ENCODE results near the gene CFAP410. TPM values are rescaled to one million over a fixed set of nuclear protein-coding genes. Genes with fewer than 3 reads are reported as not detected.

The CFAP410 gene
- total and polyA plus RNA-seq, 2 of the 13 experiments (the other 11 are each of a cell fraction or from before 2014, with no cell fraction given): 8.0 to 20.1 TPM

GRCh38 chr21:44299458-44300261, 39.5 kb downstream of the CFAP410 start, which contains the start of gene PFKL (continued):
- TF ChIP-seq ZNF276 (CRISPR knock-in tag; IDR thresholded peaks at IDR 0.05; ENCODE audit: low read depth): peak; percentile 88; the same call in 1 of the 2 replicates
- TF ChIP-seq NRL (CRISPR knock-in tag; IDR thresholded peaks at IDR 0.05; ENCODE audit: borderline replicate concordance): peak; percentile 80
- peak; percentile 39; the same call in 1 of the 2 replicates for TF ChIP-seq STAT5B (CRISPR knock-in tag; IDR thresholded peaks at IDR 0.05)
- no peak for TF ChIP-seq KDM4B (CRISPR knock-in tag; IDR thresholded peaks at IDR 0.05)
- TF ChIP-seq ZNF777 (CRISPR knock-in tag; IDR thresholded peaks at IDR 0.05): peak; percentile 89
- TF ChIP-seq ARHGAP35 (CRISPR knock-in tag; IDR thresholded peaks at IDR 0.05; ENCODE audit: borderline replicate concordance): peak; percentile 81; the same call in 1 of the 2 replicates
- peak; percentile 76 for TF ChIP-seq ZNF788 (CRISPR knock-in tag; IDR thresholded peaks at IDR 0.05; ENCODE audit: borderline replicate concordance)
- TF ChIP-seq ZNF589 (CRISPR knock-in tag; conservative IDR thresholded peaks at IDR 0.05): no peak
- TF ChIP-seq ZMAT3 (CRISPR knock-in tag; conservative IDR thresholded peaks at IDR 0.05): peak; percentile 87; the same call in 1 of the 2 replicates
- 0 out of 2 replicates have a peak, but pooled peaks have one; percentile 40 for TF ChIP-seq TSC22D2 (CRISPR knock-in tag; IDR thresholded peaks at IDR 0.05; ENCODE audit: borderline replicate concordance)
- TF ChIP-seq MTA1 (CRISPR knock-in tag; IDR thresholded peaks at IDR 0.05; ENCODE audit: borderline replicate concordance): 0 out of 2 replicates have a peak, but pooled peaks have one; percentile 40
- peak; percentile 60 for TF ChIP-seq PHF8 (CRISPR knock-in tag; IDR thresholded peaks at IDR 0.05)
- TF ChIP-seq ZNF232 (CRISPR knock-in tag; IDR thresholded peaks at IDR 0.05; ENCODE audit: borderline replicate concordance): peak; percentile 34; the same call in 1 of the 2 replicates
- TF ChIP-seq EP300 (IDR thresholded peaks at IDR 0.05; ENCODE audit: low read depth in 2 of 2, low read length in 2 of 2): no peak
- peak; percentile 43; the same call in 1 of the 2 replicates for TF ChIP-seq EP300 (CRISPR knock-in tag; IDR thresholded peaks at IDR 0.05; ENCODE audit: borderline replicate concordance)
- TF ChIP-seq ZIK1 (CRISPR knock-in tag; IDR thresholded peaks at IDR 0.05; ENCODE audit: borderline replicate concordance, low read depth): peak; percentile 85; the same call in 1 of the 2 replicates
- TF ChIP-seq UBTF (CRISPR knock-in tag; IDR thresholded peaks at IDR 0.05): peak; percentile 60; the same call in 1 of the 2 replicates
- TF ChIP-seq MTF1 (CRISPR knock-in tag; IDR thresholded peaks at IDR 0.05): no peak
- no peak for TF ChIP-seq ATM (IDR thresholded peaks at IDR 0.05; ENCODE audit: borderline replicate concordance)
- TF ChIP-seq ZNF33B (CRISPR knock-in tag; IDR thresholded peaks at IDR 0.05): 0 out of 2 replicates have a peak, but pooled peaks have one; percentile 41
